Inflammatory macrophage treated with lipopolysaccharide for 4 hours (primary cell): ENCODE results near the gene SLFNL1.
A peak's percentile ranks its signal among the peaks of the same experiment; 100 is the strongest.

Experiments used
- DNase-seq: peaks from one replicate; pipeline ENCODE4 v3.0.0-alpha.2; 2020

Gene SLFNL1

DNA sequence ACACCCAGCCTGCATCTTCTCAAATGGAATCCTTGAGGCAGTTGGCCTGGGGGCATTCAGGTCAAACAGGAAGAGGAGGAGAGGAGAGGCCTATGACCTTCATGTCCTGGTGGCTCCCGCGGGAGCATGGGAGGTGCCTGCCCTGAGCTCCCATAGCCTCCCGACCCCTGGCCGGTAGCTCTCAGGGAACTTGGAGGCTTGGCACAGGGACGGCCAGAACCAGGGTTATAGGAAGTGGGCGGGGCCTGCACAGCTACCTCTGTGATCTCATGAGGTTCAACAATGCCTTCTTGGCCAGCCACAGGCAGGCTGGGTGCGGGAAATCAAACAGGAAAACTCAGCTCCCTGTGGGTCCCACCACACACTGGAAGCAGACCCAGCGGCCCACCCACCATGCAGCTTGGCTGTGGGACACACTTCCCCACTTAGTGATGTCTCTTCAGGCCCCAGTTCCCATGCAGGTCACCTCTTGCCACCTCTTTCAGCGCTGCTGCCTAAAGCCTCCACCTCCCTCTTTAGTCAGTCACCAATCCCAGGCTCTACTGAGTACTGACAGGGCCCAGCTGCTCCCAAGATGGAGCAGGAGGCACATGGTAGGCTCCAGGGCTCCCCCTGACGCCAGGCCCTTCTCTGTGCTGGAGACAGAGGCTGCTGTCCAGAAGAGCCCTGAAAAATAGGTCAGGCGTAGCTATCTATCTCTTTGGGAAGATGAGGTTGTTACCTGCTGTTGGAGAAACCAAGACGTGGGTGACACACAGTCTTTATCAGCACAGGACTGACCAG lies at the start of gene SLFNL1:
SLFNL1 (minus strand) TSS at position 200 of the 783 bp plus-strand sequence. CDS start 1,065 bp downstream, outside the sequence.
- DNase-seq: no peak

DNA sequence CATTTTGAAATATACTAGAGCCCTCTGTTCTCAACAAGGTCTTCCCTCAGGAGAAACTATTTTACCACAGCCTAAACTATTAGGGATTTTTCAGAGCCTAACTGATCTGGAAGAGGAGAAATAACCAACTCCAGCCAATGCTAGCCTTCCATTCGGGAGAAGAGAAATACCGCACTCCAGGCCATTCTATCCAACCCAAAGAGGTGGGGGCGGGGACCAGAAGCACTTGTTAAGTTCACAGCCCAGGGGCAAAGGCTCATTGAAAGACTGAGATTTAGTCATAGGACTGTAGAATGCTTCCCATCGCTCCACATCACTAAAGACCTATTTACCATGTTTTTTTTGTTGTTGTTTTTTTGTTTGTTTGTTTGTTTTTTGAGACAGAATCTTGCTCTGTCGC lies 35.4 kb upstream of the SLFNL1 start:
- DNase-seq: no peak

DNA sequence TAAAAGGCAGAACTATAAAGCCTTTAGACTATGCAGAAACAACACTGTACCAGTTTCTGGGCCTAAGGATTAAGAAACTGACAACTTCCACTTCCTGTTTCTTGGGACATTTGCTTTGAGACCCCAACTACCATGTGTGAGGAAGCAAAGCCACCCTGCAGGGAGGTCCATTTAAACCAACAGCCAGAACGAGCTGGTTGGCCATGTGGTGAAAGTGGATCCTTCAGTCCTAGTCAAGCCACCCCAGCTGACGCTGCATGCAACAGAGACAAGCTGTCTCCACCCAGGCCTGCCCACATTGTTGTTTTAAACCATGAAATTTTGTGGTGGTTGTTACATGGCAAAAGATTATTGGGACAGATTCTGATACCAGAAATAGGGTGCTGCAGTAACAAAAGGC lies 31.8 kb upstream of the SLFNL1 start:
- peak; percentile 51 for DNase-seq

DNA sequence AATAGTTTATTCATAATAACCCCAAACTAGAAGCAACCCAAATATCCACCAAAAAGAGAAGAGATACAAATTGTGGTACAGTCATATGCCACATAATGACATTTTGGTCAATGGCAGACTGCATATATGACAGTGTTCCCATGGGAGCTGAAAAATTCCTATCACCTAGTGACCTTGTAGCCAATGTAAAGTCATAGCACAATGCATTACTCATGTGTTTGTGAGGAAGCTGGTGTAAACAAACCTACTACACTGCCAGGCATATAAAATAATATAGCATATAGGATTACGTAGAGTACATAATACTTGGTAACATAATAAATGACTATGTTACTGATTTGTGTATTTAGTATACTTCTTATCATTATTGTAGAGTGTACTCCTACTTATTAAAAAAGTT lies 29.5 kb upstream of the SLFNL1 start:
- no peak for DNase-seq

DNA sequence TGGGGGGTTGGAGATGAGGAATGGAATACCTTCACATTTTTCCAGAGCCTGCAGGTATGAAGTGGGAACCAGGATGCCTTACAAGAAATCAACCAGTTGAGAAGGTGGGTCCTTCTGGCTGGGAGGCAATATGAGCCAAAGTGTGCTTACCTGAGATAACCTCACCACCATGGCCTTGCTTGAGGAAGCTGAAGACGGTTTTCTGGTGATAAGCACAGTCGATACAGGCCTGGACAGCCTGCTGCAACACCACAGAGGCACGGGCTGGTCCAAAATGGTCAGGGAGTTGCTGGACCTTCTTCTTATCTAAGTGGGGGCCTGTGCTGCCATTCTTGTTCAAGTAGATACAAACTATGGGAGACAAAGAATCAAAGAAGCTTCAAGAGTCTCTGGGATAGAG lies 27.0 kb upstream of the SLFNL1 start:
- DNase-seq: no peak

DNA sequence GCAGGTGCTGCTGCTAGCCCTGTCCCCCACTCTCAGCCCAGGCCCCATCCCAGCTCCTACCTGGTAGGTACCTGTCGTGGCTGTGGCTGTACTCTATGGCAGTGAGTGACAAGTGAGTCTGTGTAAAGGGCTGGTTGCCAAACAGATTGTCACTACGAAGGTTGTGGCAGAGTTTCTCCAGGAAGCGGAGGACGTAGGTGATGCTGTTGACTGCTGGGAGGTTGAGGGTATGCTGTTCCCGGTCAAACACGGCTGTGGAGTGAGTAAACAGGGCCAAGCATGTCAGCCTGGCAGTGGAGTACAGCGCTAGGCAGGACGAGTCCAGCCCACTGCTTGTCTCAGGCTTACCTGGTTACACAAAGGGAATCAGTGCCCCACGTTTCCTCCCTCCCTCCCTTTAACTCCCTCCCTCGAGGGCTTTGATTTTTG lies 24.8 kb upstream of the SLFNL1 start:
- DNase-seq: no peak

DNA sequence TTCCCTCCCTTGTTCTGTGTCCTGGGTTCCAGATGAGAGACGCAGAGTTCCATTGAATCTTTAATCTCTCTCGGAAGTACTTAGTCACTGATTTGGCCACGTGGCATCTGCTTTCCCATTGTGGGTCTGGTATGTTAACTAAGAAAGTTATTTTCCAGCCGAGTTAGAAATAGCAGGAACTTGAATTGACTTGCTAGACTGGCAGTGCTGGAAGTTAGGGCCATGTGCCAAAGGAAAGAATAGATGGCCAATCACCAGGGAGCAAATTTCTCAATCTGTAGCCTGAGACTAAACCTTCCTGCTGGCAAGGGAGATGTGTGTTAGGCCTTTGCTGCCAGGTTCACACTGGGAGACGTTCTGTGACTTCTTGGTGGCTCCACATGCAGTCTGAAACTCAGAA lies 24.2 kb upstream of the SLFNL1 start:
- no peak for DNase-seq

DNA sequence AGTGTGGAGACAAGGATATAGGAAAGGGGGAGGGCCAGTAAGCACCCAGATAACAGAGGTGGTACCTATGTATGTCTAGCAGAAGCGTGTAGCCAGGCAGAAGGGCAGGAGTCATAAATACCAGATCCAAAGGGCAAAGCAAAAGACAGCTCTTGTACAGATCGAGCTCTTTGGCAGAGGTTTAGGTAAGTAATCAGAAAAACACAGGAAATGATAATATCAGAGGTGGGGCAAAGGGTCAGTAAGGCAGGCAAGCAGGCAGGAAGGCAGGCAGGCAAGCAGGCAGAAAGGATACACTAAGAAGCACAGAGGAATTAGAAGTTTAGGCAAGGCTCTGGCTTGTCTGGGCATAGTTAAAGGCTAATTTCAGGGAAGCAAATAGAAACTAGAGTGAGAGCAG lies 22.7 kb upstream of the SLFNL1 start:
- no peak for DNase-seq

DNA sequence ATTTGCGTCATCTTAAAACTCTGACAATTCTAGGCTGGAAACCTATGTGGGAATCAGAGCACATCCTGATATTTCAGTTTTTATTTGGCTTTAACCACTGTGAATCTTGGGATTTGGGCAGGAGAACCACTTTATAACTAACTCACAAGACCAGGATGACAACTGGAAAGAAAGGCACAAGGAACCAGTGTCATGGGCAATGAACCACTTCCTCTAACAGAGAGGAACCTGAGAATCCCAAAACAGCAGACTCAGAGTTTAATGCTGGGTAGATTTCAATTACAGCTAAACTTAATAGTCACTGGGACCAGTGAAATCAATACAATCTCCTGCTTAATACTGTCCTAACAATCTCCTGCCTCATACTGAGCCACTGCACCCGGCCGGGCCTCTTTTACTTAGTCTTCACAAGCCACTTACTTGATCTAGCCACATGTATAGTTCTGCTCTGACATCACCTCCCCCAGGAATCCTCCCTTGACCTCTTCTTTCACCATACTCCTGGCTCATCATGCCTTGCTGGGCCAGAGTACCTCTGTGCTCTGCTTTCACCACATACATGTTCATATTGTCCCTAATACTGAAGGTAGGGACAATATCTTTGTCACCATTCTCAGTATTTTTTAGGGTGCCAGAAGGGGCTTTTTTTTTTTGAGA lies 20.2 kb upstream of the SLFNL1 start:
- peak; percentile 56 for DNase-seq

DNA sequence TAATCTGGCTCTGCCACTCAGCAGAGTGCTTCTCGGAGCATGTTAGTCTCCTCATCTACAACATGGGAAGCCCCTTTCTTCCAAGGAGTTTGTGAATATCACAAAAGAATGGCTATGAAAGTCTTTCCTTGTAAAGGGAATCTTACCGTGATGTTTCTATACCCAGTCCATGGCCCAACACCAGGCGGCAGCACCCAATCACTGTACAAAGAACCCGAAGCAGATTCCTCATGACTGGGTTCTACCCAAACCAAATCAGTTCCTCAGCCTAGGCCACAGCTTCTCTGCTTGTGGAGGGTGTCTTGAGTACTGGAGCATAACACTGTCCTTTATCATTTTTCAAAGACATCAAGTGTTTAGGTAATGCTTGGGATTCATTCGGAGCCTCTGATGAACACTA lies 16.6 kb upstream of the SLFNL1 start:
- no peak for DNase-seq

DNA sequence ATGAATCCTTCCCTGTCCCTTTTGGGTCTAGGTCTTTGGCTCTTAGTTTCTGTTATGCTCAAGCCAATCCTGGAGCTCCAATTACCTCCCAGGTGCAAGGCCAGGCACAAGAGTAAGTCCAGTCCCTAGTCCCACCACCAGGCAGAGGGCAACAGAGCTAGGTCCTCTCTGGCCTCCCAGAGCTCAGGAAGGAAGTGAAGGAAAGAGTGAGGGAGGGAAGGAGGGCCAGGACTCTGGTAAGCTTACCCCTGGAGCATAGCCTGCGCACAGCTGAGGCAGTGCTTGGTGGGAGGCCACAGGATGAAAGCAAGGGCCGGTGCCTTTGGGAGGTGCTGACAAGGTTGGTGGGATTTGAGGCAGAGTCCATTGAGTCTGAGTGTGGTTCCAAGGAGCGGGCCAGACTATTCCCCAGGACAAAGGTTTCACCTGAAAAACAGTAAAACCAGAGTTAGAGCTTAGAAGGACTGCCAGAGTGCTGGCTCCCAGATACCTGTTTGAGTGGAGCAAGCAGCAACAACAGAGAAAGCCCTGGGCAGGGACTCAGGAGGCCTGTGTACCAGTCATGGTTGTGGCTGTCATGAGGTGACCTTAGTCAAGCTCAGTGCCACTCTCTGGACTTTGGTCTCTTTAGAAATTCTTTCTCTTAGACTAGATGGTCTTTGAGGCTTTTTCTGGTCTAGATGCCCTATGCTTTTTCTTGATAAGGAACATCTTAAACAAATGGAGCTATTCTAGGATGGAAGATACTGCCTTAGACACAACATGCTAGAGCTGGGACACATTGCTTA lies 15.8 kb upstream of the SLFNL1 start:
- no peak for DNase-seq

DNA sequence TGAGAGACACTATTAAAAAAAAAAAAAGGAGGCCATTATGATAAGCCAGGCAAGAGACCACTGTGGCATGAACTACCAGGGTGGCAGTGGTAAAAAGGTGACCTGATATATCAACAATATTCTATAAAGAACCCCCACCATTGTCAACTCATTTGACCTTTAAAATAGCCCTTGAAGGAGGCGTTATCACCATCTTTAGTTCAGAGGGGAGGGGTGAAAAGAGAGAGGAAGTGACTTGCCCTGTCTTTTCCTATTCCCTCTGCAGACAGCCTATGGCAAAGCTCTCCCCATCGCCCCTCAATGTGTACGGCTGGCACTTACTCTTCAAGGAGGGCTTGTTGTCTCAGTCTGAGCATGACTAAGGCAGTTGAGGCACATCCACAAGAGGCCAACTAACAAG lies 11.7 kb upstream of the SLFNL1 start:
- no peak for DNase-seq

DNA sequence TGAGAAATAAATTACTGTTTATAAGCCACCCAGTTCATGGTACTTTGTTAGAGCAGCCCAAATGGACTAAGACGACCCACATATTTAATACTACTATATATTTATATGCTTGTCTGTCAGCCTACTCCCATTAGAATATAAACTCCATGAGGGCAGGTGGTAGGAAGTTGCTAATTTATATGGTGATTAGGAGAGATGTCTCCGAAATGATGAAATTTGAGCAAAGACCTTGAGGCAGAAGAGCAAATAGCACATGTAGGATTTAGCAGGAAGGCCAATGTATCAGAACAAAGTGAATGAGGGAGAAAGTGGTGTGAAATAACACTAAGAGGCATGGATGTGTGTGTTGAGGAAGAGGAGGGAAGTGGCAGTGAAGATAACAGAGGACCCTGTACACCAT lies 10.6 kb upstream of the SLFNL1 start:
- DNase-seq: no peak

DNA sequence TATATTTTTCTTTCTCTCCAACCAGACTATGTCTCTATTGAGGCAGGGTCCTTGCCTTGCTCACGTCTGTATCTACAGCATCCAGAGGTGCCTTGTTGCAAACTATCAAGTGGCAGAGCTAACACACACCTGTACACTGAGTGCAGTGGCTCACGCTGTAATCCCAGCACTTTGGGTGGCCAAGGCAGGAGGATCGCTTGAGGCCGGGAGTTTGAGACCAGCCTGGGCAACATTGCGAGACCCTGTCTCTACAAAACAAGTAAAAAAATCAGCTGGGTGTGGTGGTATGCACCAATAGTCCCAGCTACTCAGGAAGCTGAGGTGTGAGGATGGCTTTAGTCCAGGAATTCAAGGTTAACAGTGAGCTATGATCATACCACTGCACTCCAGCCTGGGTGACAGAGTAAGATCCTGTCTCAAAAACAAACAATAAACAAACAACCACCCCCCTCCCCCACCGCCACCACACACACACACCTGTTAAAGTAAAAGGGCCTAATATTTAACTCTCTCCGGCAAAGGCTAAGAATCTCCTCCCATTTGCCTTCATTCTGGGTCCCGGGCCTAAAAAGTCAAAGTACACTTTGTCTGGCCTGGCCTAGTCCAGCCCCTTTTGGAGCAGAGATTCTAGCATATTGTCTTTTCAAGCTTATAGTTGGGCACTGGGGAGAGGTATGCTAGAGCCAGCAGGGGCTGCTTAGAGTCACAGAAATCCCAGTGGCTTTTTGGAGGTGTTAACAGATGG lies 9.5 kb upstream of the SLFNL1 start:
- DNase-seq: no peak

DNA sequence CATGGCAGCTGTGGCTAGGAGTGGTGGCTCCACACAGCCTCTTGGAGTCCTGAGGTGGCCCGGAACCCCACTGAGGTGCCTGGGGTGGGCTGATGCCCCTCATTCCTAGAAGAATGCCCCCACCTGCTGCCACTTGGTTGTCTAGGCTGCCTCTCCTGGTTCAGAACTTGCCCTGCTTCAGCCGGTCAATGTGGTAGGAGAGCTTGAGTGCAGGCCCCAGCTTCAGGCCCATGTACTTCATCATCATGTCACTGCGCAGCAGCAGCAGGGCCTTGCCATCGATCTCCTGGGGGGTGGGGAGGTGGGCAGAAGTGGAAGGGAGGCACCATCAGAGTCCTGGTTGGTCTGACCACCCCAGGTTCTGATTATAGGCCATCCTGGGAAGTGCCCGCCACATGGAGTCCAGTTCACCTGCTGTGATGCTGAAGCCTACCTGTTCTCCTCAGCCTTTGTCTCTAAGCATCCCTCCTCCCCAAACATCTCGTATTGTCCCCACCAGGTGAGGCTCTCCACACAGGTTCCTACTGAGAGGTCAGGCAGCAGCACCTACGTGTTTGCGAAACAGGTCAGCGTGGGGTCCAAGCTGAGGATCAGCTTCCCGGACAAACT lies 6.6 kb upstream of the SLFNL1 start:
- DNase-seq: no peak

DNA sequence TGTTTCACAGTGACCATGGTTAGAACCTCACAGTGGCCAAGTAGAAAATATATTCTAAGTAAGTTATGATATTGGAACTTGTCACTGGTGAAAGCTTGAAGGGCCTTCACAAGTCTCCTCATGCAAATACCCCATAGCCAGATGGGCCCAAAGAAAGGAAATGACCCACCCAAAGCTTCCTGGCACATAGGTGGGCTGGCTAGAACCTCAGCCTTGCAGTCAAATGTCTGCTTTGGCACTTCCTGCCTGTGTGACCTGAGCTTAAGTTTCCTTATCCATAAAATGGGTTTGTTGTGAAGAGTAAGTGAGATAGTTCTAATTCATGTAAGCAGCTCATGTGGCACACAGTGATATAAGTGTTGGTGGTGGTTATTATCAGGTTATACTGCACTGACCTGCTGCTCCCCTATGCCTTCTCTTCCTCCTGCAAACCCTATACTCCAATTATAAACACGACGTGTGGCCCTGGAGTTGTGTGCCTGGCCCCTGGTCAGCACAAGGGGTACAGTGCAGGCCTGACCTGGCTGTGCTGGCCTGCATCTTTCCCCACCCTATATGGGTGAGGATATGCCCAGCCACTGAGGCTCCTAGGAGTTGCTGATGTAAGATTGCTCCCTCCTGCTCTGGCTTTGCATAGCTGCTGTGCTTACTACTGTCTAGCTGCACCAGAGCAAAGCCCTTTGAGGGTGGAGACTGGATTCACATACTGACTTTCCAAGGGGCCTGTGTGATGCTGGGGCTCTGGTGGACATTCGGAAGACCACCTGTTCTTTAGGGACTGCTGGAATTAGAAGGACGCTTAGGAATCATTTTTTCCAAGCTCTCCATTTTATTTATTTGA lies 4.7 kb upstream of the SLFNL1 start:
- no peak for DNase-seq

DNA sequence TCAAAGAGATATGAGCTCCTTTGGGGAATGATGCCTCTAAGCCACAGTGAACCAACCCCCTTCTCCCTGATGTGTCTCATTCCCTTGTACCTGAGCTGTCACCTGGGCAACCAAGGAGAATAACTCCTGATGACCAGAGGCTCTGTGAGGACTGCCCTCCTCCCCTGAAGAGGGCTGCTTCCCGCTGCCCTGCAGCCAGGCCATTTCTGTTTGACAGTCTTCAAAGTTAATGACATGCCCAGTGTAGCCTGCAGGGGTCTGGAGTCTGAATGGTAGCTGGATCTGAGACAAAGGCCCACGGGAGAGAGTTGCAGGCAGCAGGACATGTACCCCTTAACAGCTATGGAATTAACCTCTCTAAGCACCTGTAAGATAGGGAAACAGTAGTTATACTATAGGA lies 3.4 kb upstream of the SLFNL1 start:
- DNase-seq: no peak

DNA sequence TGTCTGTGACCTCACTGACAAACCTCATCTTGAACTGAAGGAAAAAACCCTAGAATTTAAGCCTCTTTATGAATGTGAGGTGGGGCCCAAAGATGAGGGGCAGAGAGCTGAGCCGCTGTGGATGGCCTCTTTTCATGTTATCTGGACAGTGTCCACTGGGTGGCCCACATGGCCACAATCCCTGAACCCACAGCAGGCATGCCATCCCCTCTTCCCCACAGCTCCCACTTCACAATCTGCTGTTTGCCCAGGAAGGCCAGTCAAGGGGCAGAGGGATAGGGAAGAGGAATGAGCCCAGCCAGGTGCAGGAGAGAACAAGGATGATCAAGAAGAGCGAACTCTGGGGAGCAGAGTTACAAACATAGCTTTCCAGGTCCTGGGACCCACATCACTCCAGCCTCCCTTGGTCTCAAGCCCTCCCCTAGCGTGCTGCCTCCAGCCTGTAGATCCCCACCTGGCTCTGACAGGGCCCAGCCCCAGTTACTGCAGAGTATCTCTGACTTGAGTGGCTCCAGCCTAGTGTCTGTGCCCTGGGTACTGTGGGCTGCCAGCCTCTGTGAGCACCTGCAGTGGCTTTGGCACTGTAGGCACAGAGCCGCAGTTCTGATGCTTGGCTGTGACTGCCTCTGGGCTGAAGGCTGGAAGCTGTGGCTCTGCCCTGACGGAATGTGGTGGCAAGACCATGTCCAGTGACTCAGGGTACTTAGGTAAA lies 1.9 kb upstream of the SLFNL1 start:
- no peak for DNase-seq

DNA sequence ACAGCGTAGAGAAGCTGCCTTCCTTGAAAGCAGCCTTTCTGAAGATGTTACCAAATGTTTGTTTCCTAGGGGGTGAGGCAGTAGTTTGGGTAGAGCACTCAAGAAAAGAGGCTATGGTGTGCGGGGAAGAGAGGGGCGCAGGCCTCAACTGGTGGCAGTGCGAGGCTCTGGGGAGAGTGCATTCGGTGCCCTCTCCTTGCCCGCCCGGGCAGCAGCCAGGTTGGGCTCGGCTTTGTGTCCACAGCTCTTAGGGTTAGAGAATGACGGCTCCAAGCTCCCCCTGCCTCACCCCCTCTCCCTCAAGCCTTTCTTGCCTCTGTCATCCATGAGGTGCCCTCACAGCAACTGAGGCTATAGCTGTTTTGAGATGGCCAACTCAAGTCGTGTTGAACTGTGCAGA lies 899 bp upstream of the SLFNL1 start:
- no peak for DNase-seq

DNA sequence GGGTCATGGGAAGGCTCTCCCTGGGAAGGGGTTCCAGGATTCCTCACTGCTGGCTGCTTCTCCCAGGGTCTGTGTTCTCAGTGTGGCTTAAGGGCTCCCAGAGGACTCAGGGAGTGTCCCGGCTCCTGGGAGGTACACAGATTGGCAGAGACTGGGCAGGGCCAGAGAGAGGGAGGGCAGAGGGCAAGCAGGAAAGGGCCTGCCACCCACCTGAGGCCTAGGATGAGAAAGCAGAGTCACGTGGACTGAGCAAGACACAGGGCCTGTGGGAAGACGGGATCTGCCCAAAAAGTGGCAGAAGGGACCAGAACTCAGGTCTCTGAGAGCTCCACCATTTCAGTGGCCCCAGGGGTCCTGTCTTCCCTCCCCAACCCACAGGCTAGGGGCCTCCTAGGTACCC lies 871 bp downstream of the SLFNL1 start:
- no peak for DNase-seq

DNA sequence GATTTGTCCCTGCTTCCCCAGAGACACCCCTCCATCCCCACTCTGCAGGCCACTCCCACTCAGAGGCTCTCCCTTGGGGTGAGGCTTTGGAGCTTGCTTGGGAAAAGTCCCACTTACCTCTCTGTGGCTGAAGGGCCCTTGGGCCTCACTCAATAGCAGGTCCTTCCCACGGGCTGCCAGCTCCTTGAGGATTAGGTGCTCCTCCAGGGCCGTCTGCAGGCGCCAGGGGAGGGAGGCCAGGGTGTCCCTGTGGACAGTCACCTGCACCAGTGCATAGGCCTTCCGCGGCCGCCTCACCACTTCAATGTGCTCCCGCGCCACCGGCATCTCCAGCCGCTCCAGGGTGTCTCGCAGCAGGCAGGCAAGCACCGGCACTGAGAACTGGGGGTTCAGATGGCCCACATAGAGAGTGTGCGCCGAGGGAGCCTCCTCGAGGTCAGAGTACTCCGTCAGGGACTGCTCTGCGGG lies 1.4 kb downstream of the SLFNL1 start:
- no peak for DNase-seq
